RWPE2 (cell line): ENCODE results near the gene FNBP1L.

Source experiments
- ATAC-seq: fragments of 200-7000 bp; cut with Tn5 transposase; 3 replicates; pipeline ENCODE4 v1.9.1; 2021; ENCODE audit warnings: low read depth
- DNase-seq: peaks from one replicate; pipeline ENCODE4 v3.0.0-alpha.2; 2020; ENCODE audit warnings: low spot score
- H3K27ac ChIP-seq: fragments of 450-650 bp; 2 replicates; pipeline ENCODE4 v1.5.1; 2017; ENCODE audit warnings: mild to moderate bottlenecking; ENCODE audit not compliant: poor library complexity, severe bottlenecking
- H3K27me3 ChIP-seq: fragments of 250-450 bp; sonication (Bioruptor Pico); 2 replicates; pipeline ENCODE4 v1.5.1; 2021; ENCODE audit warnings: mild to moderate bottlenecking, moderate library complexity; ENCODE audit not compliant: insufficient read depth, poor library complexity, severe bottlenecking
- H3K36me3 ChIP-seq: fragments of 250-450 bp; sonication (Bioruptor Pico); 2 replicates; pipeline ENCODE4 v1.5.1; 2020; ENCODE audit warnings: low read depth, mild to moderate bottlenecking, moderate library complexity
- H3K4me1 ChIP-seq: fragments of 250-450 bp; sonication (Bioruptor Pico); 2 replicates; pipeline ENCODE4 v1.5.1; 2021; ENCODE audit warnings: mild to moderate bottlenecking, moderate library complexity; ENCODE audit not compliant: insufficient read depth, poor library complexity, severe bottlenecking
- H3K4me3 ChIP-seq: fragments of 250-450 bp; sonication (Bioruptor Pico); 2 replicates; pipeline ENCODE4 v1.5.1; 2021; ENCODE audit warnings: mild to moderate bottlenecking, moderate library complexity; ENCODE audit not compliant: severe bottlenecking
- H3K9me3 ChIP-seq: fragments of 250-450 bp; sonication (Bioruptor Pico); 2 replicates; pipeline ENCODE4 v1.5.1; 2021; ENCODE audit warnings: mild to moderate bottlenecking, moderate library complexity; ENCODE audit not compliant: severe bottlenecking
- CTCF ChIP-seq: fragments of 450-650 bp; IDR thresholded peaks from one replicate; pipeline ENCODE4 v1.5.1; 2017; ENCODE audit warnings: mild to moderate bottlenecking, moderate library complexity; ENCODE audit not compliant: poor library complexity, severe bottlenecking

The FNBP1L gene

GRCh38 chr1:93501399-93501798, 53.5 kb downstream of the FNBP1L start:
- Histone ChIP-seq H3K27me3 (no peaks in the 10 kb centered on the region), H3K9me3 (peaks cover 2% of the 10 kb centered on the region), H3K27ac (peak overlapping the region; percentile 23), H3K4me1 (peaks cover 19% of the 10 kb centered on the region), H3K36me3 (peaks cover 26% of the 10 kb centered on the region), H3K4me3 (no peak overlapping the region)
- DNase-seq (no peak), ATAC-seq (no peak)
- no peak for TF ChIP-seq CTCF

GRCh38 chr1:93501829-93502369, 54.0 kb downstream of the FNBP1L start:
- H3K4me1 ChIP-seq, result peaks cover 19% of the 10 kb centered on the region
- TF ChIP-seq CTCF, result no peak
- H3K9me3 ChIP-seq, result peaks cover 2% of the 10 kb centered on the region
- H3K4me3 ChIP-seq, result no peak overlapping the region
- H3K27ac ChIP-seq, result peak overlapping the region; percentile 23
- H3K36me3 ChIP-seq, result peaks cover 28% of the 10 kb centered on the region
- no peaks in the 10 kb centered on the region for H3K27me3 ChIP-seq
- ATAC-seq (no peak), DNase-seq (no peak)

GRCh38 chr1:93502571-93502970, 54.7 kb downstream of the FNBP1L start:
- Histone ChIP-seq H3K36me3 (peaks cover 32% of the 10 kb centered on the region), H3K27ac (peak overlapping the region; percentile 23), H3K9me3 (peaks cover 2% of the 10 kb centered on the region), H3K4me1 (peaks cover 19% of the 10 kb centered on the region), H3K4me3 (no peak overlapping the region), H3K27me3 (no peaks in the 10 kb centered on the region)
- ATAC-seq (peak; percentile 66), DNase-seq (no peak)
- no peak for TF ChIP-seq CTCF

- no peak overlapping the region for H3K27ac ChIP-seq
- TF ChIP-seq CTCF, result no peak
These were observed 55.2 kb downstream of the FNBP1L start for GRCh38 chr1:93503163-93503562.

GRCh38 chr1:93503816-93504215, 55.9 kb downstream of the FNBP1L start:
- ATAC-seq, result no peak
- peaks cover 2% of the 10 kb centered on the region for H3K9me3 ChIP-seq
- no peak for TF ChIP-seq CTCF
- peaks cover 19% of the 10 kb centered on the region for H3K4me1 ChIP-seq
- H3K4me3 ChIP-seq, result no peak overlapping the region
- H3K27me3 ChIP-seq, result no peaks in the 10 kb centered on the region
- H3K27ac ChIP-seq, result no peak overlapping the region
- H3K36me3 ChIP-seq, result peaks cover 34% of the 10 kb centered on the region
- DNase-seq, result no peak

More at GRCh38 chr1:93503163-93503562, 55.2 kb downstream of the FNBP1L start:
- H3K36me3 ChIP-seq, result peaks cover 32% of the 10 kb centered on the region
- no peak for DNase-seq
- no peak overlapping the region for H3K4me3 ChIP-seq
- H3K27me3 ChIP-seq, result no peaks in the 10 kb centered on the region
- peaks cover 19% of the 10 kb centered on the region for H3K4me1 ChIP-seq
- peaks cover 2% of the 10 kb centered on the region for H3K9me3 ChIP-seq
- ATAC-seq, result no peak
